Retinal pigment epithelial cell (primary cell): ENCODE results near the gene WNT7A.

Source experiments
- DNase-seq: peaks from one replicate; pipeline ENCODE4 v3.0.0-alpha.2; 2010; ENCODE audit warnings: low read depth
- H3K4me3 ChIP-seq: 2 replicates; pipeline ENCODE4 v1.5.1; 2011; ENCODE audit warnings: mild to moderate bottlenecking, low read length, control low read depth, moderate library complexity
- CTCF ChIP-seq: conservative IDR thresholded peaks from 2 replicates; pipeline ENCODE4 v1.5.1; 2011; ENCODE audit warnings: low read depth, low read length, control low read depth, inconsistent platforms

WNT7A gene

GRCh38 chr3:13878281-13879101 is 1.4 kb downstream of the WNT7A start:
- H3K4me3 ChIP-seq: no peak overlapping the region
- no peak for DNase-seq
- TF ChIP-seq CTCF: no peak

GRCh38 chr3:13877911-13878280 is 2.0 kb downstream of the WNT7A start:
- no peak overlapping the region for H3K4me3 ChIP-seq
- TF ChIP-seq CTCF: no peak
- no peak for DNase-seq

- no peak for DNase-seq
- H3K4me3 ChIP-seq: no peak overlapping the region
- TF ChIP-seq CTCF: no peak
Observed at GRCh38 chr3:13876451-13877100, 3.3 kb downstream of the WNT7A start.

GRCh38 chr3:13874891-13875290 is 5.0 kb downstream of the WNT7A start:
- no peak overlapping the region for H3K4me3 ChIP-seq
- DNase-seq: no peak
- TF ChIP-seq CTCF: no peak

GRCh38 chr3:13873818-13874217 is 6.1 kb downstream of the WNT7A start:
- TF ChIP-seq CTCF: no peak
- DNase-seq: no peak
- no peak overlapping the region for H3K4me3 ChIP-seq

- no peak for DNase-seq
- TF ChIP-seq CTCF: no peak
- no peak overlapping the region for H3K4me3 ChIP-seq
Observed at GRCh38 chr3:13872451-13872850, 7.4 kb downstream of the WNT7A start.

- H3K4me3 ChIP-seq: no peak overlapping the region
- DNase-seq: no peak
- TF ChIP-seq CTCF: no peak
Observed at GRCh38 chr3:13871791-13872190, 8.1 kb downstream of the WNT7A start.
